Measurements from ENCODE around the gene MARCHF9. TPM values are rescaled to one million over a fixed set of nuclear protein-coding genes. Genes with fewer than 3 reads are reported as not detected.
A peak's percentile ranks its signal among the peaks of the same experiment; 100 is the strongest.

The MARCHF9 gene
- total and polyA plus RNA-seq, 2 donors (not counting 1 experiment from before 2014, with no cell fraction given): 81.4 to 128 TPM

GRCh38 chr12:57767305-57767698, 12.4 kb downstream of the MARCHF9 start:
- Histone ChIP-seq H3K79me2 (ENCODE audit: control insufficient read depth, insufficient read depth, low read length) (peaks cover 18% of the 10 kb centered on the region), H3K4me3 (ENCODE audit: control extremely low read depth in 1 of 5, extremely low read depth in 1 of 5, insufficient read depth in 1 of 5, low read depth in 2 of 5, low read length in 4 of 5) (no peak overlapping the region), H3K27ac (ENCODE audit: low read length in 2 of 2) (no peak overlapping the region), H4K20me1 (ENCODE audit: control insufficient read depth, insufficient read depth, low read length, poor library complexity, severe bottlenecking) (peaks cover 18% of the 10 kb centered on the region), H2AFZ (ENCODE audit: insufficient read depth, low read depth, low read length, poor library complexity, severe bottlenecking) (no peak overlapping the region), H3K4me1 (ENCODE audit: control insufficient read depth in 2 of 2, insufficient read depth in 2 of 2, low read length in 2 of 2) (peaks cover 38 to 41% of the 10 kb centered on the region in 2 donors), H3K27me3 (replicated peaks in 1 of 4; ENCODE audit: control extremely low read depth in 1 of 4, control insufficient read depth in 3 of 4, insufficient read depth in 4 of 4, low read length in 3 of 4) (peaks cover 0 to 38% (median 26%) of the 10 kb centered on the region in 4 experiments), H3K9me3 (ENCODE audit: control extremely low read depth in 1 of 3, control insufficient read depth in 2 of 3, insufficient read depth in 1 of 3, low read length in 2 of 3) (peaks cover 0 to 13% (median 0%) of the 10 kb centered on the region in 3 donors), H3K9ac (ENCODE audit: low read length) (no peak overlapping the region), H3K4me2 (replicated peaks; ENCODE audit: low read depth, low read length, poor library complexity, severe bottlenecking) (no peak overlapping the region), H3K36me3 (replicated peaks in 1 of 2; ENCODE audit: control extremely low read depth in 1 of 2, control insufficient read depth in 1 of 2, extremely low read depth in 1 of 2, insufficient read depth in 2 of 2, low read length in 1 of 2) (no peaks in the 10 kb centered on the region)
- ATAC-seq (ENCODE audit: low read depth) (no peak), DNase-seq (no peak)
- H3K27me3 Mint-ChIP-seq: peaks cover 24% of the 10 kb centered on the region
- intact Hi-C loops (cut with micrococcal nuclease): no loop called here
- ChIA-PET POLR2A (no interaction called here), CTCF (interaction anchor here (1.1 to 3.0 kb wide), 4 partner anchors 8 to 16 kb away, joined by 3 to 37 read pairs (median 5); partner anchors contain the start of gene TSFM)
- TF ChIP-seq EZH2 (IDR thresholded peaks at IDR 0.05; ENCODE audit: borderline replicate concordance, insufficient read depth, low read depth, low read length, poor library complexity, severe bottlenecking) (no peak), CTCF (IDR thresholded peaks at IDR 0.05) (no peak)
- H3K27ac Mint-ChIP-seq: no peak overlapping the region
- no peaks in the 10 kb centered on the region for H3K9me3 Mint-ChIP-seq (ENCODE audit: insufficient read depth)
- peak overlapping the region; percentile 93 for H3K4me3 Mint-ChIP-seq
- peaks cover 42% of the 10 kb centered on the region for H3K4me1 Mint-ChIP-seq

- Mint-ChIP-seq H3K27ac (no peak overlapping the region), H3K27me3 (peaks cover 24% of the 10 kb centered on the region), H3K4me3 (no peak overlapping the region), H3K9me3 (ENCODE audit: insufficient read depth) (no peaks in the 10 kb centered on the region), H3K4me1 (peaks cover 42% of the 10 kb centered on the region)
- Histone ChIP-seq H3K4me2 (replicated peaks; ENCODE audit: low read depth, low read length, poor library complexity, severe bottlenecking) (no peak overlapping the region), H3K4me1 (ENCODE audit: control insufficient read depth in 2 of 2, insufficient read depth in 2 of 2, low read length in 2 of 2) (peaks cover 40 to 47% of the 10 kb centered on the region in 2 donors), H3K9me3 (ENCODE audit: control extremely low read depth in 1 of 3, control insufficient read depth in 2 of 3, insufficient read depth in 1 of 3, low read length in 2 of 3) (peaks cover 0 to 13% (median 0%) of the 10 kb centered on the region in 3 donors), H3K4me3 (ENCODE audit: control extremely low read depth in 1 of 5, extremely low read depth in 1 of 5, insufficient read depth in 1 of 5, low read depth in 2 of 5, low read length in 4 of 5) (no peak overlapping the region), H3K27ac (ENCODE audit: low read length in 2 of 2) (no peak overlapping the region), H4K20me1 (ENCODE audit: control insufficient read depth, insufficient read depth, low read length, poor library complexity, severe bottlenecking) (peaks cover 15% of the 10 kb centered on the region), H3K79me2 (ENCODE audit: control insufficient read depth, insufficient read depth, low read length) (peaks cover 18% of the 10 kb centered on the region), H2AFZ (ENCODE audit: insufficient read depth, low read depth, low read length, poor library complexity, severe bottlenecking) (no peak overlapping the region), H3K9ac (ENCODE audit: low read length) (no peak overlapping the region), H3K36me3 (replicated peaks in 1 of 2; ENCODE audit: control extremely low read depth in 1 of 2, control insufficient read depth in 1 of 2, extremely low read depth in 1 of 2, insufficient read depth in 2 of 2, low read length in 1 of 2) (no peaks in the 10 kb centered on the region), H3K27me3 (replicated peaks in 1 of 4; ENCODE audit: control extremely low read depth in 1 of 4, control insufficient read depth in 3 of 4, insufficient read depth in 4 of 4, low read length in 3 of 4) (peaks cover 0 to 38% (median 26%) of the 10 kb centered on the region in 4 experiments)
- intact Hi-C loops (cut with micrococcal nuclease): no loop called here
- ATAC-seq (ENCODE audit: low read depth) (no peak), DNase-seq (no peak)
- WGBS (ENCODE audit: insufficient coverage): 100% methylated on average over 1 of the region's 3 CpGs
- TF ChIP-seq EZH2 (IDR thresholded peaks at IDR 0.05; ENCODE audit: borderline replicate concordance, insufficient read depth, low read depth, low read length, poor library complexity, severe bottlenecking) (no peak), CTCF (IDR thresholded peaks at IDR 0.05) (no peak)
- CTCF ChIA-PET: interaction anchor here (1.1 to 3.0 kb wide), 4 partner anchors 9 to 15 kb away, joined by 3 to 37 read pairs (median 5); partner anchors contain the start of gene TSFM
- POLR2A ChIA-PET: no interaction called here
Observed at GRCh38 chr12:57767876-57768275, 13.0 kb downstream of the MARCHF9 start.
